A673 (cell line): ENCODE results near the gene TTC14. TPM values are rescaled to one million over a fixed set of nuclear protein-coding genes. Genes with fewer than 3 reads are reported as not detected.
"Not testable (repeated sequence)": the region's sequence is repeated elsewhere in the genome, so short reads cannot be mapped to it uniquely, and the experiment has no call there.

Experiments used
- BruUV-seq: library from RNA; stranded (reverse); fragments of 400-500 nt; replicated peaks from 2 replicates; lab custom pipeline; 2021; lab: Mats Ljungman, UMichigan
- CTCF ChIA-PET: fragments of 300-600 bp; sonication (Branson Sonifier 250); formaldehyde crosslinking; loops from one replicate; lab custom pipeline; 2022; ENCODE audit warnings: antibody characterized with exemption; lab: Charles Lee
- POLR2A ChIA-PET: fragments of 300-600 bp; sonication (Branson Sonifier 250); formaldehyde crosslinking; loops from one replicate; lab custom pipeline; 2022; ENCODE audit warnings: antibody characterized with exemption; ENCODE audit not compliant: low non-redundant PET; lab: Charles Lee
- DNase-seq: peaks from one replicate; pipeline ENCODE4 v3.0.0-alpha.2; 2015; ENCODE audit warnings: low spot score
- H3K27ac ChIP-seq: fragments of 200-600 bp; sonication (generic); 2 replicates; pipeline ENCODE4 v1.5.1; 2016; ENCODE audit warnings: mixed run types, low read depth, mild to moderate bottlenecking, mixed read lengths, antibody characterized with exemption, low read length; ENCODE audit not compliant: poor library complexity, severe bottlenecking
- H3K27me3 ChIP-seq: fragments of 200-600 bp; sonication (generic); replicated peaks from 2 replicates; pipeline ENCODE4 v1.6.1; 2017; ENCODE audit warnings: mixed run types, low read depth, mild to moderate bottlenecking, mixed read lengths, antibody characterized with exemption, low read length; ENCODE audit not compliant: insufficient read depth, poor library complexity
- H3K36me3 ChIP-seq: fragments of 200-600 bp; sonication (generic); 2 replicates; pipeline ENCODE4 v1.6.1; 2016; ENCODE audit warnings: mixed run types, mild to moderate bottlenecking, mixed read lengths, antibody characterized with exemption, low read length; ENCODE audit not compliant: insufficient read depth, poor library complexity, severe bottlenecking
- H3K4me1 ChIP-seq: fragments of 200-600 bp; sonication (generic); 2 replicates; pipeline ENCODE4 v1.6.1; 2017; ENCODE audit warnings: mixed run types, mild to moderate bottlenecking, mixed read lengths, antibody characterized with exemption, low read length; ENCODE audit not compliant: insufficient read depth, poor library complexity, severe bottlenecking
- H3K4me3 ChIP-seq: fragments of 200-600 bp; sonication (generic); 2 replicates; pipeline ENCODE4 v1.5.1; 2016; ENCODE audit warnings: low read depth, mixed run types, mild to moderate bottlenecking, mixed read lengths, low read length; ENCODE audit not compliant: poor library complexity, severe bottlenecking
- H3K9me3 ChIP-seq: fragments of 200-600 bp; sonication (generic); 2 replicates; pipeline ENCODE4 v1.6.1; 2016; ENCODE audit warnings: mixed run types, low read depth, mild to moderate bottlenecking, mixed read lengths, antibody characterized with exemption, low read length; ENCODE audit not compliant: poor library complexity, severe bottlenecking
- EZH2 ChIP-seq: fragments of 200-600 bp; sonication (generic); IDR thresholded peaks from 2 replicates; pipeline ENCODE4 v1.6.1; 2017; ENCODE audit warnings: borderline replicate concordance, low read depth, mild to moderate bottlenecking, mixed read lengths, antibody characterized with exemption, low read length; ENCODE audit not compliant: poor library complexity, severe bottlenecking
- intact Hi-C: fragments of 100-400 bp; cut with micrococcal nuclease; formaldehyde crosslinking; loops from one replicate; pipeline ENCODE4 v1.10.0; 2022; ENCODE audit not compliant: unreplicated experiment
- total RNA-seq: library from RNA; stranded (reverse); gene quantifications from 2 replicates; pipeline ENCODE4 v1.2.3, GENCODE V29; 2021
- TF ChIP-seq, protein P1 (sequence below): fragments of 300-800, 200-600 bp; sonication (generic); conservative IDR thresholded peaks from 2 replicates; pipeline ENCODE4 v1.5.1; 2017; ENCODE audit warnings: low read depth, mild to moderate bottlenecking, antibody characterized with exemption, low read length, moderate library complexity, mixed read lengths

The TTC14 gene
- total RNA-seq, 1 experiment from 2014 or later, result 30.0 TPM

DNA sequence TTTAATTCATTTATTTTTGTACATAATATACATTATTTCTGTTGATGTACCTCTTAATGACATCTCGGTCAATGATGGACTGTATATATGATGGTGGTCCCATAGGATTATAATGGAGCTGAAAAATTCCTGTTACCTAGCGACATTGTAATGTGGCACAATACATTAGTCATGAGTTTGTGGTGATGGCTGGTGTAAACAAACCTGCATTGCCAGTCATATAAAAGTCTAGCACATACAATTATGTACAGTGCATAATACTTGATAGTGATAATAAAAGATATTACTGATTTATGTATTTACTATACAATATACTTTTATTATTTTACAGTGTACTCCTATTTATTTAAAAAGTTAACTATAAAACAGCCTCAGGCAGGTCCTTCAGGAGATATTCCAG is 15.1 kb downstream of the TTC14 start:
- no TSS peak for BruUV-seq

DNA sequence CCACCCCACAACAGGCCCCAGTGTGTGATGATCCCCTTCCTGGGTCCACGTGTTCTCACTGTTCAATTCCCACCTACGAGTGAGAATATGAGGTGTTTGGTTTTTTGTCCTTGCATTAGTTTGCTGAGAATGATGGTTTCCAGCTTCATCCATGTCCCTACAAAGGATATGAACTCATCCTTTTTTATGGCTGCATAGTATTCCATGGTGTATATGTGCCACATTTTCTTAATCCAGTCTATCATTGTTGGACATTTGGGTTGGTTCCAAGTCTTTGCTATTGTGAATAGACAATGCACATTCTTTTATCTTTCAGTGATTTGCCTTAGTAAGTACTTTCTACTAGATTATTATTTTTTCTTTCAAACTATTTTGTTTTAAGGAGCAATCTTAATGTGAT is 16.6 kb downstream of the TTC14 start:
- BruUV-seq, H3K4me1 ChIP-seq, POLR2A ChIA-PET, H3K27ac ChIP-seq, H3K27me3 ChIP-seq, H3K9me3 ChIP-seq, DNase-seq, H3K36me3 ChIP-seq, CTCF ChIA-PET, H3K4me3 ChIP-seq, intact Hi-C loops: not testable (repeated sequence)

More for the DNA sequence above, 15.1 kb downstream of the TTC14 start:
- TF ChIP-seq, protein P1, sequence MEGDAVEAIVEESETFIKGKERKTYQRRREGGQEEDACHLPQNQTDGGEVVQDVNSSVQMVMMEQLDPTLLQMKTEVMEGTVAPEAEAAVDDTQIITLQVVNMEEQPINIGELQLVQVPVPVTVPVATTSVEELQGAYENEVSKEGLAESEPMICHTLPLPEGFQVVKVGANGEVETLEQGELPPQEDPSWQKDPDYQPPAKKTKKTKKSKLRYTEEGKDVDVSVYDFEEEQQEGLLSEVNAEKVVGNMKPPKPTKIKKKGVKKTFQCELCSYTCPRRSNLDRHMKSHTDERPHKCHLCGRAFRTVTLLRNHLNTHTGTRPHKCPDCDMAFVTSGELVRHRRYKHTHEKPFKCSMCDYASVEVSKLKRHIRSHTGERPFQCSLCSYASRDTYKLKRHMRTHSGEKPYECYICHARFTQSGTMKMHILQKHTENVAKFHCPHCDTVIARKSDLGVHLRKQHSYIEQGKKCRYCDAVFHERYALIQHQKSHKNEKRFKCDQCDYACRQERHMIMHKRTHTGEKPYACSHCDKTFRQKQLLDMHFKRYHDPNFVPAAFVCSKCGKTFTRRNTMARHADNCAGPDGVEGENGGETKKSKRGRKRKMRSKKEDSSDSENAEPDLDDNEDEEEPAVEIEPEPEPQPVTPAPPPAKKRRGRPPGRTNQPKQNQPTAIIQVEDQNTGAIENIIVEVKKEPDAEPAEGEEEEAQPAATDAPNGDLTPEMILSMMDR, result no peak
- no peak for TF ChIP-seq EZH2
- DNase-seq, result no peak
- Histone ChIP-seq H3K4me3 (no peak overlapping the region), H3K4me1 (no peaks in the 10 kb centered on the region), H3K27me3 (no peaks in the 10 kb centered on the region), H3K9me3 (no peaks in the 10 kb centered on the region), H3K27ac (no peak overlapping the region), H3K36me3 (no peaks in the 10 kb centered on the region)
- intact Hi-C loops, result no loop called here
- POLR2A ChIA-PET, result no interaction called here
- CTCF ChIA-PET, result no interaction called here

GRCh38 chr3:180619723-180620122 is 17.8 kb downstream of the TTC14 start:
- H3K4me3 ChIP-seq, result no peak overlapping the region
- no peak overlapping the region for H3K27ac ChIP-seq
- TF ChIP-seq EZH2, result no peak
- TF ChIP-seq, protein P1, result no peak
- POLR2A ChIA-PET, result no interaction called here
- no peaks in the 10 kb centered on the region for H3K4me1 ChIP-seq
- no peak for DNase-seq
- H3K36me3 ChIP-seq, result no peaks in the 10 kb centered on the region
- H3K27me3 ChIP-seq, result no peaks in the 10 kb centered on the region
- intact Hi-C loops, result no loop called here
- CTCF ChIA-PET, result no interaction called here
- BruUV-seq, result no TSS peak
- H3K9me3 ChIP-seq, result no peaks in the 10 kb centered on the region

DNA sequence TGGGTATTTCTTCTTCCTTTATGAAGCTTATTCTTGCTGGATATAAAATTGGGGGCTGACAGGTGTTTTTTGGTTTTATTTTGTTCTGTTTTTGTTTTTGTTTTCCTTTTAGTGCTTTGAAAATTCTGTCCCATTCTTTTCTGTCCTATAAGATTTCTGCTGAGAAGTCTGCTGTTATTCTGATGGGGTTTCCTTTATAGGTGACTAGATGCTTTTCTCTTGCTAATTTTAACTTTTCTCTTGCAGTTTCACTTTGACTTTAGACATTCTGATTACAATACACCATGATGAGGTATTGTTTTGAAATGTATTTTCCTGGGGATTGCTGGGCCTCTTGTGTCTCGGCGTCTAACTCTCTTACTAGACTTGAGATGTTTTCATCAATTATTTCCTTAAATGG is 22.8 kb downstream of the TTC14 start:
- no peaks in the 10 kb centered on the region for H3K9me3 ChIP-seq
- H3K4me1 ChIP-seq, result no peaks in the 10 kb centered on the region
- DNase-seq, result no peak
- no TSS peak for BruUV-seq
- CTCF ChIA-PET, result no interaction called here
- intact Hi-C loops, result no loop called here
- TF ChIP-seq, protein P1, result no peak
- no peak for TF ChIP-seq EZH2
- H3K27ac ChIP-seq, result no peak overlapping the region
- POLR2A ChIA-PET, result no interaction called here
- H3K27me3 ChIP-seq, result no peaks in the 10 kb centered on the region
- H3K4me3 ChIP-seq, result no peak overlapping the region
- no peaks in the 10 kb centered on the region for H3K36me3 ChIP-seq
